HL-60/S4 (cell line): ENCODE results near the gene BST1.

Experiments
- in situ Hi-C: fragments of 300-500 bp; cut with MboI; formaldehyde crosslinking; loops from 2 replicates; pipeline ENCODE4 v1.14.3; 2022; ENCODE audit warnings: low sequenced_read_pairs

BST1 gene

DNA sequence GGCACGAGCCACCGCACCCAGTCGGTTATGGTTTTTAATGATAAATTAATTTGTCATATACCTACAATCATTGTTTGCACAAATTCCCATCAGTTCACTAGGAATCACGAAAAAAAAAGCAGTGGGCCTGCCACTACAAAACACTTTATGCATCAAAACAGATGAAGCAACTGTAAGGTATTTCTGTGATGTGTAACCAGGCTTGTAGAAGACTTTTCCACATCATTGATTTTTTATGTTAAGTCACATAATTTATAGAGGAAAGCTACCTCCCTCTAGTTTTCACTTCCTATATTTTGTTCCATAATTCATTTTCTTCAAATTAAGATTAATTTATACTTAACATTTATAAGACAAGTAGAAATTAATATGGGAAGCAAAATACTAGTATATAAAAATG, 27.9 kb upstream of the BST1 start:
- in situ Hi-C loops = loop anchor here (25.0 kb wide), 1 partner anchor 438 kb away; no protein-coding TSS in a partner anchor

DNA sequence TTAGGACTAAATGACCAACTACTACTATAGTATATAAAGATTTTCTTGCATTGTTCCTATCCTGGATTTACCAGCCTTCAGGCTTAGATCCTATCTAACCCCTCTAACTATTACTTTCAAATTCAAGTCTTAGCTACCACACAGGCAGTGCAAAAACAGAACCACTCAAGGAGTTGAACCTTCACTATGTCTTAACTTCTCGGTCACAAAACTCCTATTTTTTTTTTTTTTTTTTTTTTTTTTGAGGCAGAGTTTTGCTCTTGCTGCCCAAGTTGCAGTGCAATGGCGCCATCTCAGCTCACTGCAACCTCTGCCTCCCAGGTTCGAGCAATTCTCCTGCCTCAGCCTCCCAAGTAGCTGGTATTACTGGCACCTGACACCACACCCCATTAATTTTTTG, 27.5 kb upstream of the BST1 start:
- in situ Hi-C loops = no loop called here

GRCh38 chr4:15676039-15676438, 26.8 kb upstream of the BST1 start:
- in situ Hi-C loops = no loop called here

DNA sequence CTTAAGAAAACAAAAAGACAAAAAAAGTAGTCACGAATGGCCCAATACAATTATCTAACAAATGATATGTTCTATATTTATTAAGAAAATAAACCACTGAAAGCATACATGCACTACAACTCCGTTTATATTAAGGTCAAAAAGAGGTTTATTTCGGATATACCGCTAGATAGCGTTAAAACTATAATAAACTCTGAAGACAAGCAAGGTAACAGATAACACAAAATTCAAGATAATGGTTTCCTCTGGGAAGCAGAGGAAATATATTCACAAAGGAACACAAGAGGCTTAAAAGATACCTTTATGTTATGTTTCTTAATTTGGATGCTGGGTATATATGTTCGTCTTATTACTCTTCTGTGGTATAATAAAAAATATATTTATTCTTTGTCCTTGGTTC, 26.0 kb upstream of the BST1 start:
- in situ Hi-C loops = no loop called here

GRCh38 chr4:15677507-15677988, 25.3 kb upstream of the BST1 start:
- in situ Hi-C loops = no loop called here

DNA sequence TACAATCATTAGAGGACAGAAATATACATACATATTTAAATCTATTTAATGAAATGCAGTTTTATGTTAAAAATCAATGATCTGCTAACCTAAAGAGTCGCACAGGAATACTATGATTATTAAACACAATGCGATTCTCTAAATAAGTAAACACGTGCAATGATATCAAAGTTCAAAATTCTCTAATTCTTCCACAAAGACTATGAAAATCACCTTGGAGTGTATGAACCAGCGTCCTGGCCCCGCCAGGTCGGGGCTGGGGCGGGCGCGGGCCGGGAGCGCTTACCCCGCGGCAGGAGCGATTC, 21.8 kb upstream of the BST1 start:
- in situ Hi-C loops = no loop called here

- in situ Hi-C loops = no loop called here
Observed at GRCh38 chr4:15681372-15682241, 21.3 kb upstream of the BST1 start, which contains the start of gene FAM200B. Gene FAM200B (plus strand): TSS chr4:15681827. CDS start chr4:15686978, 5,151 bp downstream.

GRCh38 chr4:15682242-15683142, 20.4 kb upstream of the BST1 start:
- in situ Hi-C loops = no loop called here

- in situ Hi-C loops = no loop called here
Observed at GRCh38 chr4:15683143-15683495, 19.7 kb upstream of the BST1 start.

DNA sequence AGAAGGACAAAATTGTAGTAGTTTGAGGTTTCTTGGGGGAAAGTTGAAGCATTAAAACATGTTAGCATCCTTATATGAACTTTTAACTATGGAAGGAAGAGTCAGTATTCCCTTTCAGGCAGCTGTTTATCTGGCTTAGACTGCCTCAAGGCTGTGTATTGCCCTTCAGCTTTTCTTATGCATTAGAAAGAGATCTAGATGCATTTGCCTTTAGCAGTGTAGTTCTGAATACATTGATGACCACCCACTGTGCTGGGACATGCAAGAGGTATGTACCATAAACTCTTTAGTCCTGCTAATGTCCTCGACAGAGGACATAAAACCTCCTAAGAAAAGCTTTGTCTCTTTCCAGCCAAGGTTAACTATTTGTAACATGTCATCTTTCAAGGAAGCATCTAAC, 18.4 kb upstream of the BST1 start:
- in situ Hi-C loops = no loop called here

- in situ Hi-C loops = no loop called here
Observed at GRCh38 chr4:15688051-15688450, 14.8 kb upstream of the BST1 start.

DNA sequence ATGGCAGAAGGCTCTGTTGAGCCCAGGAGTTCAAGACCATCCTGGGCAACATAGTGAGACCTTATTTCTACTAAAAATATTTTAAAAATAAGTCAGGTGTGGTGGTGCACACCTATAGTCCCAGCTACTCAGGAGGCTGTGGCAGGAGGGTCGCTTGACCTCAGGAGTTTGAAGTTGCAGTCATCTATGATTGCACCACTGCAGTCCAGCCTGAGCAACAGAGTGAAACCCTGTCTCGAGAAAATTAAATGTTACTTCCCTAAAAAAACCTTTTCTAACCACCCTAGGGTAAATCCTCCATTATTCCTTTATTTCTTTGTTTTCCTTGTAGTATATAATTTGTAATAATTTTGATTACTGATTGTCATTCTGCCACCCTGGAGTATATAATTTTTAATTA, 13.3 kb upstream of the BST1 start:
- in situ Hi-C loops = no loop called here

GRCh38 chr4:15690020-15690809, 12.7 kb upstream of the BST1 start:
- in situ Hi-C loops = no loop called here

- in situ Hi-C loops = no loop called here
Observed at GRCh38 chr4:15691346-15692135, 11.3 kb upstream of the BST1 start.

DNA sequence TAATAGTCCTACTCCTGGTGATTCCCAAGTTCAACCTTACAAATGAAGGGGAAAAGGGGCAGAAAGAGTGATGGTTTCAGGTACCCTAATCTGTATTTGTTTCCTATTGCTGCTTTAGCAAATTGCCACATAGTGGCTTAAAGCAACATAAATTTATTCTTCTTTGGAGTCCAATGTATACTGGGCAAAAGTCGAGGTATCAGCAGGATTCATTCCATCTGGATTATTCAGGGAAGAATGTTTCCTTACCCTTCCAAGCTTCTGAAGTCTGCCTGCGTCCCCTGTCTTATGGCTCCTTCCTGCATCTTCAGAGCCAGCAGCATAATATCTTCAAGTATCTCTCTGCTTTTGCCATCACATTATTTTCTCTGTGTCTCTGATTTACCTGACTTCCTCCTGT, 10.3 kb upstream of the BST1 start:
- in situ Hi-C loops = no loop called here

DNA sequence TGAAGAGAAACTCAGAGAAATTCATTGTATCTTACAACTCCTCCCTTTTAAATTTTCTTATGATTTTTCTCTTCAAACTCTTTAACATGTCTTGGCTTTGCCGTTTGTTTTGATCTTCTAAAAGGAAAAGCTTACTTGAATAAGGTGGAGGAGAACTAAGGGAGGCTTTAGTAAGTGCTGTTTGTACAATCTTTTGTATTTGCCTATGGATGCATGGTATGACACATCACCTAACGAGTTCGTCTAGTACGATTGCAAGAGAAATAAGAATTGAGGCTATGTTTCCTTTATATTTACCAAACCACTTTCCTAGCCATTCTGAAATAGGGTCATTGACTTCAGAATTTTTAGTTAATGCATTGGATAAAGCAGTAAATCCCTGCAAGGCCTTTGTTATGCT, 8.4 kb upstream of the BST1 start:
- in situ Hi-C loops = no loop called here

DNA sequence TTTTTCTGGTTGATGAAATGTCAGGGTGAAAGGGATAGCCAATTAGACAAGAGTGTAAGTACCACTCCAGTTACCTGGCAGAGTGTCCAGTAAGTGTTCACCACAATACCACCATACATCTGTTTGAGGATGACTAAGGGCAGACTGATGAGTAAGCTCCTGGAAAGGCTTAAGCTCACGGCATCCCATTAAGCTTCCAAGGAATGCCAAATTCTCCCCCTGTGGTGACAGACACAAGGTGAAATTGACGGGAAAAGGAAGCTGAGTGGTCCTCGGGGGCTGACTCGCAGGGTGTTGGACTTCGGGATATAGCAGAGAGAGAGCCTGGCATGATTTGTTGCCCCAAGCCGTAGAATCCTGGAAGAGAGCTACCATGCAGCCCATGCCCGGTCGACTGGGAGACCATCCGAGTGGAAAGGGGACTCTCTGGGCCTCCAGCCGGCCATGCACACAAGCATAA, 7.6 kb upstream of the BST1 start:
- in situ Hi-C loops = no loop called here

- in situ Hi-C loops = no loop called here
Observed at GRCh38 chr4:15695729-15696128, 7.1 kb upstream of the BST1 start.

DNA sequence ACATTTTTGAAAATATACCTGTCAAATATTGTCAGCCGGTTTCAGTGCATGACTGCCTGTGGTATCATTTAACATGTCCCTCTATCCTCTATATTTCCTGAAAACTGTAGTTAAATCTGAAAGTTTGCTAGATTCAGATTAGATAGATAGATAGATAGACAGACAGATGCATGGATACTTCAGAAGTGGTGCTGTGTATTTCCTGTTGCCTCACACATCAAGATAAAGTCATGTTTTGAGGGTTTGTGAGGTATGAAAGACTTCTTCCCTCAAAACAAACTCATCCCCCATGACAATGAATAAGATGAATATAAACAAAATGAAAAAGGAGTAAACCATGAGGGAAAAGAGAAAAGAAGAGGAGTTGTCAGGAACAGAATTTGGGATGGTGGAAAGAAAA, 6.0 kb upstream of the BST1 start:
- in situ Hi-C loops = no loop called here

GRCh38 chr4:15703439-15703838, 574 bp downstream of the BST1 start:
- in situ Hi-C loops = no loop called here
